HG03469 (cell line): ENCODE data around the gene ABCC1.
A peak's percentile ranks its signal among the peaks of the same experiment; 100 is the strongest.
"Not testable (repeated sequence)": the region's sequence is repeated elsewhere in the genome, so short reads cannot be mapped to it uniquely, and the experiment has no call there.

Experiments used
- ATAC-seq: cut with Tn5 transposase; IDR thresholded peaks from one replicate; pipeline ENCODE4 v1.9.1; 2021; ENCODE audit warnings: mild to moderate bottlenecking, moderate library complexity, moderate number of reproducible peaks; ENCODE audit not compliant: unreplicated experiment

Gene ABCC1

GRCh38 chr16:15949210-15950160 is at the start of gene ABCC1:
Gene ABCC1 (plus strand): TSS chr16:15949616. CDS start chr16:15949752, 136 bp downstream.
- ATAC-seq: no peak

GRCh38 chr16:15900357-15900756 is 49.1 kb upstream of the ABCC1 start:
- ATAC-seq: no peak

GRCh38 chr16:15900901-15901500 is 48.4 kb upstream of the ABCC1 start:
- no peak for ATAC-seq

GRCh38 chr16:15903960-15904359 is 45.5 kb upstream of the ABCC1 start:
- no peak for ATAC-seq

GRCh38 chr16:15906439-15906838 is 43.0 kb upstream of the ABCC1 start:
- ATAC-seq: no peak

GRCh38 chr16:15907863-15908478 is 41.4 kb upstream of the ABCC1 start:
- ATAC-seq: peak; percentile 98

- no peak for ATAC-seq
Observed at GRCh38 chr16:15911198-15911597, 38.2 kb upstream of the ABCC1 start.

GRCh38 chr16:15913046-15913698 is 36.2 kb upstream of the ABCC1 start:
- ATAC-seq: no peak

- ATAC-seq: no peak
Observed at GRCh38 chr16:15915555-15916081, 33.8 kb upstream of the ABCC1 start.

- ATAC-seq: no peak
Observed at GRCh38 chr16:15916323-15916722, 33.1 kb upstream of the ABCC1 start.

GRCh38 chr16:15918314-15918713 is 31.1 kb upstream of the ABCC1 start:
- not testable (repeated sequence) for ATAC-seq

GRCh38 chr16:15919331-15919730 is 30.1 kb upstream of the ABCC1 start:
- no peak for ATAC-seq

- ATAC-seq: no peak
Observed at GRCh38 chr16:15924996-15925395, 24.4 kb upstream of the ABCC1 start.

- ATAC-seq: no peak
Observed at GRCh38 chr16:15925631-15926030, 23.8 kb upstream of the ABCC1 start.

GRCh38 chr16:15928261-15929104 is 20.9 kb upstream of the ABCC1 start:
- ATAC-seq: no peak

GRCh38 chr16:15932939-15933338 is 16.5 kb upstream of the ABCC1 start:
- no peak for ATAC-seq

GRCh38 chr16:15933781-15934180 is 15.6 kb upstream of the ABCC1 start:
- no peak for ATAC-seq

- no peak for ATAC-seq
Observed at GRCh38 chr16:15934991-15935390, 14.4 kb upstream of the ABCC1 start.

- not testable (repeated sequence) for ATAC-seq
Observed at GRCh38 chr16:15936809-15937208, 12.6 kb upstream of the ABCC1 start.
